Measurements from ENCODE around the gene LIMA1. TPM values are rescaled to one million over a fixed set of nuclear protein-coding genes. Genes with fewer than 3 reads are reported as not detected.
A peak's percentile ranks its signal among the peaks of the same experiment; 100 is the strongest.

The LIMA1 gene
- total RNA-seq, 1 donor from 2014 or later, result 54.3 TPM

GRCh38 chr12:50192908-50193307, 90.4 kb downstream of the LIMA1 start:
- Histone ChIP-seq H3K36me3 (ENCODE audit: control insufficient read depth in 3 of 3, insufficient read depth in 3 of 3, low read length in 3 of 3) (peaks cover 4 to 19% (median 5%) of the 10 kb centered on the region in 3 donors), H3K27me3 (ENCODE audit: control insufficient read depth in 3 of 3, insufficient read depth in 3 of 3, low read length in 3 of 3) (no peaks in the 10 kb centered on the region), H3K27ac (ENCODE audit: low read depth, low read length) (no peak overlapping the region), H3K4me3 (ENCODE audit: low read length in 3 of 3) (no peak overlapping the region), H3K4me1 (ENCODE audit: control insufficient read depth in 3 of 3, insufficient read depth in 3 of 3, low read length in 3 of 3) (peaks cover 10 to 20% (median 18%) of the 10 kb centered on the region in 3 donors), H3K9ac (ENCODE audit: low read depth in 1 of 3, low read length in 3 of 3) (no peak overlapping the region), H3K9me3 (ENCODE audit: control insufficient read depth in 3 of 3, low read length in 3 of 3) (no peaks in the 10 kb centered on the region)

GRCh38 chr12:50192236-50192635, 91.1 kb downstream of the LIMA1 start:
- Histone ChIP-seq H3K9ac (ENCODE audit: low read depth in 1 of 3, low read length in 3 of 3) (no peak overlapping the region), H3K36me3 (ENCODE audit: control insufficient read depth in 3 of 3, insufficient read depth in 3 of 3, low read length in 3 of 3) (peaks cover 4 to 19% (median 10%) of the 10 kb centered on the region in 3 donors), H3K27me3 (ENCODE audit: control insufficient read depth in 3 of 3, insufficient read depth in 3 of 3, low read length in 3 of 3) (no peaks in the 10 kb centered on the region), H3K4me3 (ENCODE audit: low read length in 3 of 3) (no peak overlapping the region), H3K27ac (ENCODE audit: low read depth, low read length) (no peak overlapping the region), H3K4me1 (ENCODE audit: control insufficient read depth in 3 of 3, insufficient read depth in 3 of 3, low read length in 3 of 3) (peaks cover 13 to 22% (median 18%) of the 10 kb centered on the region in 3 donors), H3K9me3 (ENCODE audit: control insufficient read depth in 3 of 3, low read length in 3 of 3) (no peaks in the 10 kb centered on the region)

GRCh38 chr12:50190859-50191258, 92.5 kb downstream of the LIMA1 start:
- Histone ChIP-seq H3K9ac (ENCODE audit: low read depth in 1 of 3, low read length in 3 of 3) (no peak overlapping the region), H3K27ac (ENCODE audit: low read depth, low read length) (no peak overlapping the region), H3K27me3 (ENCODE audit: control insufficient read depth in 3 of 3, insufficient read depth in 3 of 3, low read length in 3 of 3) (no peaks in the 10 kb centered on the region), H3K4me3 (ENCODE audit: low read length in 3 of 3) (no peak overlapping the region), H3K9me3 (ENCODE audit: control insufficient read depth in 3 of 3, low read length in 3 of 3) (no peaks in the 10 kb centered on the region), H3K36me3 (ENCODE audit: control insufficient read depth in 3 of 3, insufficient read depth in 3 of 3, low read length in 3 of 3) (peaks cover 4 to 16% (median 10%) of the 10 kb centered on the region in 3 donors), H3K4me1 (ENCODE audit: control insufficient read depth in 3 of 3, insufficient read depth in 3 of 3, low read length in 3 of 3) (peaks cover 14 to 20% (median 20%) of the 10 kb centered on the region in 3 donors)

GRCh38 chr12:50188875-50189575, 94.3 kb downstream of the LIMA1 start:
- no peaks in the 10 kb centered on the region for H3K27me3 ChIP-seq (ENCODE audit: control insufficient read depth in 3 of 3, insufficient read depth in 3 of 3, low read length in 3 of 3)
- H3K27ac ChIP-seq (ENCODE audit: low read depth, low read length), result no peak overlapping the region
- no peak overlapping the region for H3K4me3 ChIP-seq (ENCODE audit: low read length in 3 of 3)
- H3K36me3 ChIP-seq (ENCODE audit: control insufficient read depth in 3 of 3, insufficient read depth in 3 of 3, low read length in 3 of 3), result peaks cover 4 to 17% (median 10%) of the 10 kb centered on the region in 3 donors
- H3K9ac ChIP-seq (ENCODE audit: low read depth in 1 of 3, low read length in 3 of 3), result no peak overlapping the region
- H3K4me1 ChIP-seq (ENCODE audit: control insufficient read depth in 3 of 3, insufficient read depth in 3 of 3, low read length in 3 of 3), result peaks cover 15 to 28% (median 24%) of the 10 kb centered on the region in 3 donors
- no peaks in the 10 kb centered on the region for H3K9me3 ChIP-seq (ENCODE audit: control insufficient read depth in 3 of 3, low read length in 3 of 3)

GRCh38 chr12:50188241-50188781, 95.0 kb downstream of the LIMA1 start:
- Histone ChIP-seq H3K9ac (ENCODE audit: low read depth in 1 of 3, low read length in 3 of 3) (no peak overlapping the region), H3K4me1 (ENCODE audit: control insufficient read depth in 3 of 3, insufficient read depth in 3 of 3, low read length in 3 of 3) (peaks cover 15 to 28% (median 27%) of the 10 kb centered on the region in 3 donors), H3K27ac (ENCODE audit: low read depth, low read length) (no peak overlapping the region)

GRCh38 chr12:50187084-50187900, 96.0 kb downstream of the LIMA1 start:
- H3K4me3 ChIP-seq (ENCODE audit: low read length in 3 of 3), result no peak overlapping the region
- H3K4me1 ChIP-seq (ENCODE audit: control insufficient read depth in 3 of 3, insufficient read depth in 3 of 3, low read length in 3 of 3), result peaks cover 15 to 28% (median 27%) of the 10 kb centered on the region in 3 donors
- H3K36me3 ChIP-seq (ENCODE audit: control insufficient read depth in 3 of 3, insufficient read depth in 3 of 3, low read length in 3 of 3), result peaks cover 2 to 16% (median 10%) of the 10 kb centered on the region in 3 donors
- H3K9me3 ChIP-seq (ENCODE audit: control insufficient read depth in 3 of 3, low read length in 3 of 3), result no peaks in the 10 kb centered on the region
- peak overlapping the region; percentile 25 for H3K27ac ChIP-seq (ENCODE audit: low read depth, low read length)
- no peak overlapping the region for H3K9ac ChIP-seq (ENCODE audit: low read depth in 1 of 3, low read length in 3 of 3)
- H3K27me3 ChIP-seq (ENCODE audit: control insufficient read depth in 3 of 3, insufficient read depth in 3 of 3, low read length in 3 of 3), result no peaks in the 10 kb centered on the region

More at GRCh38 chr12:50188241-50188781, 95.0 kb downstream of the LIMA1 start:
- Histone ChIP-seq H3K4me3 (ENCODE audit: low read length in 3 of 3) (no peak overlapping the region), H3K27me3 (ENCODE audit: control insufficient read depth in 3 of 3, insufficient read depth in 3 of 3, low read length in 3 of 3) (no peaks in the 10 kb centered on the region), H3K36me3 (ENCODE audit: control insufficient read depth in 3 of 3, insufficient read depth in 3 of 3, low read length in 3 of 3) (peaks cover 4 to 18% (median 10%) of the 10 kb centered on the region in 3 donors), H3K9me3 (ENCODE audit: control insufficient read depth in 3 of 3, low read length in 3 of 3) (no peaks in the 10 kb centered on the region)

GRCh38 chr12:50186681-50187080, 96.6 kb downstream of the LIMA1 start:
- H3K36me3 ChIP-seq (ENCODE audit: control insufficient read depth in 3 of 3, insufficient read depth in 3 of 3, low read length in 3 of 3), result peaks cover 0 to 15% (median 13%) of the 10 kb centered on the region in 3 donors
- no peaks in the 10 kb centered on the region for H3K9me3 ChIP-seq (ENCODE audit: control insufficient read depth in 3 of 3, low read length in 3 of 3)
- H3K27me3 ChIP-seq (ENCODE audit: control insufficient read depth in 3 of 3, insufficient read depth in 3 of 3, low read length in 3 of 3), result no peaks in the 10 kb centered on the region
- H3K27ac ChIP-seq (ENCODE audit: low read depth, low read length), result peak overlapping the region; percentile 25
- H3K4me3 ChIP-seq (ENCODE audit: low read length in 3 of 3), result no peak overlapping the region
- no peak overlapping the region for H3K9ac ChIP-seq (ENCODE audit: low read depth in 1 of 3, low read length in 3 of 3)
- peaks cover 15 to 28% (median 27%) of the 10 kb centered on the region in 3 donors for H3K4me1 ChIP-seq (ENCODE audit: control insufficient read depth in 3 of 3, insufficient read depth in 3 of 3, low read length in 3 of 3)

GRCh38 chr12:50185970-50186663, 97.2 kb downstream of the LIMA1 start:
- Histone ChIP-seq H3K36me3 (ENCODE audit: control insufficient read depth in 3 of 3, insufficient read depth in 3 of 3, low read length in 3 of 3) (peaks cover 0 to 20% (median 17%) of the 10 kb centered on the region in 3 donors), H3K4me3 (ENCODE audit: low read length in 3 of 3) (no peak overlapping the region), H3K27ac (ENCODE audit: low read depth, low read length) (peak overlapping the region; percentile 25), H3K9ac (ENCODE audit: low read depth in 1 of 3, low read length in 3 of 3) (peak overlapping the region in 1 of 3 donors; percentile 40), H3K4me1 (ENCODE audit: control insufficient read depth in 3 of 3, insufficient read depth in 3 of 3, low read length in 3 of 3) (peaks cover 15 to 28% (median 27%) of the 10 kb centered on the region in 3 donors), H3K27me3 (ENCODE audit: control insufficient read depth in 3 of 3, insufficient read depth in 3 of 3, low read length in 3 of 3) (no peaks in the 10 kb centered on the region), H3K9me3 (ENCODE audit: control insufficient read depth in 3 of 3, low read length in 3 of 3) (no peaks in the 10 kb centered on the region)

- H3K27ac ChIP-seq (ENCODE audit: low read depth, low read length), result no peak overlapping the region
- peak overlapping the region in 1 of 3 donors; percentile 40 for H3K9ac ChIP-seq (ENCODE audit: low read depth in 1 of 3, low read length in 3 of 3)
Measured at GRCh38 chr12:50185301-50185895, 97.9 kb downstream of the LIMA1 start.

More at GRCh38 chr12:50185301-50185895, 97.9 kb downstream of the LIMA1 start:
- H3K27me3 ChIP-seq (ENCODE audit: control insufficient read depth in 3 of 3, insufficient read depth in 3 of 3, low read length in 3 of 3), result no peaks in the 10 kb centered on the region
- no peaks in the 10 kb centered on the region for H3K9me3 ChIP-seq (ENCODE audit: control insufficient read depth in 3 of 3, low read length in 3 of 3)
- H3K36me3 ChIP-seq (ENCODE audit: control insufficient read depth in 3 of 3, insufficient read depth in 3 of 3, low read length in 3 of 3), result peaks cover 0 to 22% (median 19%) of the 10 kb centered on the region in 3 donors
- no peak overlapping the region for H3K4me3 ChIP-seq (ENCODE audit: low read length in 3 of 3)
- H3K4me1 ChIP-seq (ENCODE audit: control insufficient read depth in 3 of 3, insufficient read depth in 3 of 3, low read length in 3 of 3), result peaks cover 15 to 28% (median 27%) of the 10 kb centered on the region in 3 donors

Measured in skeletal muscle tissue (tissue), 4 donors.